Erythroblast (primary cell): ENCODE measurements around the gene FAN1.

ENCODE experiments used
- GATA1 ChIP-seq: IDR thresholded peaks from 2 replicates; pipeline ENCODE4 v1.6.1; 2011; ENCODE audit warnings: low read depth, mild to moderate bottlenecking, control low read depth, low read length, moderate library complexity
- POLR2A ChIP-seq: IDR thresholded peaks from 2 replicates; pipeline ENCODE4 v1.6.1; 2011; ENCODE audit warnings: mild to moderate bottlenecking, low read length

- TF ChIP-seq POLR2A (no peak), GATA1 (no peak)
These were observed 38.5 kb upstream of the FAN1 start for GRCh38 chr15:30865257-30865656.
